ENCODE results near the gene VTN.
A peak's percentile ranks its signal among the peaks of the same experiment; 100 is the strongest.
"Not testable (repeated sequence)": the region's sequence is repeated elsewhere in the genome, so short reads cannot be mapped to it uniquely, and the experiment has no call there.

The VTN gene

GRCh38 chr17:28342313-28342712 lies 27.8 kb downstream of the VTN start:
- DNase-seq (ENCODE audit: low spot score) = no peak

- no peak for DNase-seq (ENCODE audit: low spot score)
Observed at GRCh38 chr17:28341516-28341915, 28.6 kb downstream of the VTN start.

GRCh38 chr17:28340374-28340773 lies 29.7 kb downstream of the VTN start:
- DNase-seq (ENCODE audit: low spot score) = no peak

GRCh38 chr17:28339431-28339830 lies 30.7 kb downstream of the VTN start:
- DNase-seq (ENCODE audit: low spot score) = no peak

GRCh38 chr17:28338769-28339212 lies 31.3 kb downstream of the VTN start:
- not testable (repeated sequence) for DNase-seq (ENCODE audit: low spot score)

- no peak for DNase-seq (ENCODE audit: low spot score)
Observed at GRCh38 chr17:28338056-28338768, 31.9 kb downstream of the VTN start.

- DNase-seq (ENCODE audit: low spot score) = peak; percentile 91
Observed at GRCh38 chr17:28335959-28336871, 33.9 kb downstream of the VTN start.

- peak; percentile 99 for DNase-seq (ENCODE audit: low spot score)
Observed at GRCh38 chr17:28335201-28335958, 34.7 kb downstream of the VTN start, which contains the start of the genes IFT20 and TNFAIP1. Gene IFT20, minus strand, starts transcription at chr17:28335472. Its CDS starts 3,487 bp downstream, at chr17:28331985. Gene TNFAIP1, plus strand, starts transcription at chr17:28335761. Its CDS starts 3,761 bp downstream, at chr17:28339522.

- no peak for DNase-seq (ENCODE audit: low spot score)
Observed at GRCh38 chr17:28334666-28335200, 35.4 kb downstream of the VTN start.

GRCh38 chr17:28334171-28334570 lies 35.9 kb downstream of the VTN start:
- no peak for DNase-seq (ENCODE audit: low spot score)

- DNase-seq (ENCODE audit: low spot score) = no peak
Observed at GRCh38 chr17:28333083-28333746, 36.9 kb downstream of the VTN start.

GRCh38 chr17:28331891-28332420 lies 38.2 kb downstream of the VTN start:
- no peak for DNase-seq (ENCODE audit: low spot score)

- no peak for DNase-seq (ENCODE audit: low spot score)
Observed at GRCh38 chr17:28330671-28331070, 39.4 kb downstream of the VTN start.

GRCh38 chr17:28328325-28328724 lies 41.8 kb downstream of the VTN start:
- no peak for DNase-seq (ENCODE audit: low spot score)

- DNase-seq (ENCODE audit: low spot score) = no peak
Observed at GRCh38 chr17:28327709-28328108, 42.4 kb downstream of the VTN start.

GRCh38 chr17:28327031-28327607 lies 43.0 kb downstream of the VTN start:
- DNase-seq (ENCODE audit: low spot score) = no peak

GRCh38 chr17:28326114-28326513 lies 44.0 kb downstream of the VTN start:
- no peak for DNase-seq (ENCODE audit: low spot score)

GRCh38 chr17:28325211-28325610 lies 44.9 kb downstream of the VTN start:
- DNase-seq (ENCODE audit: low spot score) = no peak

- DNase-seq (ENCODE audit: low spot score) = no peak
Observed at GRCh38 chr17:28324781-28325180, 45.3 kb downstream of the VTN start.

- DNase-seq (ENCODE audit: low spot score) = no peak
Observed at GRCh38 chr17:28324267-28324745, 45.8 kb downstream of the VTN start.

Measured in SW480 (cell line).